Activated CD4-positive, alpha-beta memory T cell treated with anti-CD3 and anti-CD28 coated beads for 36 hours (primary cell): Measurements from ENCODE around the gene TBC1D2B. TPM values are rescaled to one million over a fixed set of nuclear protein-coding genes. Genes with fewer than 3 reads are reported as not detected.
A peak's percentile ranks its signal among the peaks of the same experiment; 100 is the strongest.

ENCODE experiments used
- CTCF ChIA-PET: fragments of 350-600 bp; sonication (Branson Sonifier 250); formaldehyde crosslinking; loops from one replicate; lab custom pipeline; 2021; ENCODE audit warnings: antibody characterized with exemption, inconsistent platforms; lab: Charles Lee
- POLR2A ChIA-PET: fragments of 350-600 bp; sonication (Branson Sonifier 250); formaldehyde crosslinking; loops from one replicate; lab custom pipeline; 2021; ENCODE audit warnings: antibody characterized with exemption; lab: Charles Lee
- DNase-seq: peaks from one replicate; pipeline ENCODE4 v3.0.0-alpha.2; 2020
- H3K27ac Mint-ChIP-seq: one replicate; pipeline ENCODE4 v1.8.0; 2021; ENCODE audit warnings: mixed read lengths
- H3K27me3 Mint-ChIP-seq: one replicate; pipeline ENCODE4 v1.8.0; 2021; ENCODE audit warnings: mixed read lengths
- H3K36me3 Mint-ChIP-seq: one replicate; pipeline ENCODE4 v1.8.0; 2021; ENCODE audit warnings: mixed read lengths
- H3K4me1 Mint-ChIP-seq: one replicate; pipeline ENCODE4 v1.8.0; 2021; ENCODE audit warnings: low read depth, mixed read lengths
- H3K4me3 Mint-ChIP-seq: one replicate; pipeline ENCODE4 v1.8.0; 2021; ENCODE audit warnings: mild to moderate bottlenecking, mixed read lengths
- H3K9me3 Mint-ChIP-seq: one replicate; pipeline ENCODE4 v1.8.0; 2021; ENCODE audit warnings: mixed read lengths
- intact Hi-C: fragments of 100-400 bp; cut with micrococcal nuclease; formaldehyde crosslinking; loops from one replicate; pipeline ENCODE4 v1.15.1; 2023
- total RNA-seq, 2 experiments: library from RNA; stranded (reverse); gene quantifications; one replicate each; pipeline ENCODE4 v1.2.3, GENCODE V29; 2021

TBC1D2B gene
- total RNA-seq, 2 experiments from 2014 or later: 47.9 to 57.8 TPM

GRCh38 chr15:78082106-78082742, 4.7 kb upstream of the TBC1D2B start:
- intact Hi-C loops: no loop called here
- Mint-ChIP-seq H3K4me3 (no peak overlapping the region), H3K27me3 (no peaks in the 10 kb centered on the region), H3K9me3 (no peaks in the 10 kb centered on the region), H3K36me3 (no peaks in the 10 kb centered on the region), H3K4me1 (peaks cover 22% of the 10 kb centered on the region), H3K27ac (no peak overlapping the region)
- ChIA-PET POLR2A (no interaction called here), CTCF (interaction anchor here (0.7 to 1.5 kb wide), 5 partner anchors 26 to 123 kb away, joined by 3 to 7 read pairs (median 4); no protein-coding TSS in a partner anchor)
- no peak for DNase-seq

- Mint-ChIP-seq H3K27me3 (no peaks in the 10 kb centered on the region), H3K9me3 (no peaks in the 10 kb centered on the region), H3K36me3 (no peaks in the 10 kb centered on the region), H3K27ac (peak overlapping the region; percentile 10), H3K4me3 (no peak overlapping the region), H3K4me1 (peaks cover 31% of the 10 kb centered on the region)
- ChIA-PET POLR2A (no interaction called here), CTCF (no interaction called here)
- intact Hi-C loops: no loop called here
- DNase-seq: no peak
Measured at GRCh38 chr15:78080088-78080460, 2.6 kb upstream of the TBC1D2B start.

GRCh38 chr15:78079298-78080087, 2.0 kb upstream of the TBC1D2B start:
- POLR2A ChIA-PET: no interaction called here

GRCh38 chr15:78077871-78078210, 330 bp upstream of the TBC1D2B start:
- peaks cover 6% of the 10 kb centered on the region for H3K36me3 Mint-ChIP-seq
- peak overlapping the region; percentile 80 for H3K27ac Mint-ChIP-seq
- POLR2A ChIA-PET: interaction anchor here (0.8 kb wide), 1 partner anchor 28 kb away, joined by 3 read pairs; no protein-coding TSS in a partner anchor
- H3K4me3 Mint-ChIP-seq: peak overlapping the region; percentile 82
- no peak for DNase-seq
- no peaks in the 10 kb centered on the region for H3K27me3 Mint-ChIP-seq
- no peaks in the 10 kb centered on the region for H3K9me3 Mint-ChIP-seq
- H3K4me1 Mint-ChIP-seq: peaks cover 49% of the 10 kb centered on the region
- CTCF ChIA-PET: interaction anchor here (1.0 to 1.7 kb wide), 5 partner anchors 27 to 168 kb away, joined by 3 to 6 read pairs (median 4); no protein-coding TSS in a partner anchor
- intact Hi-C loops: loop anchor here (1.0 to 2.0 kb wide), 2 partner anchors 27 to 44 kb away; no protein-coding TSS in a partner anchor

More at GRCh38 chr15:78079298-78080087, 2.0 kb upstream of the TBC1D2B start:
- no peak for DNase-seq
- Mint-ChIP-seq H3K27ac (peak overlapping the region; percentile 54), H3K4me3 (no peak overlapping the region), H3K27me3 (no peaks in the 10 kb centered on the region), H3K4me1 (peaks cover 35% of the 10 kb centered on the region), H3K9me3 (no peaks in the 10 kb centered on the region), H3K36me3 (peaks cover 4% of the 10 kb centered on the region)
- intact Hi-C loops: no loop called here
- CTCF ChIA-PET: interaction anchor here (0.8 to 1.7 kb wide), 2 partner anchors 29 to 45 kb away, joined by 4 to 6 read pairs; no protein-coding TSS in a partner anchor

- Mint-ChIP-seq H3K9me3 (no peaks in the 10 kb centered on the region), H3K4me1 (peaks cover 58% of the 10 kb centered on the region), H3K4me3 (peak overlapping the region; percentile 91), H3K36me3 (peaks cover 7% of the 10 kb centered on the region), H3K27me3 (no peaks in the 10 kb centered on the region), H3K27ac (peak overlapping the region; percentile 82)
- no peak for DNase-seq
- intact Hi-C loops: loop anchor here (1.0 to 2.0 kb wide), 2 partner anchors 28 to 42 kb away; no protein-coding TSS in a partner anchor
- ChIA-PET POLR2A (interaction anchor here (0.9 to 1.9 kb wide), 2 partner anchors 9 to 42 kb away, joined by 4 to 9 read pairs; no protein-coding TSS in a partner anchor), CTCF (interaction anchor here (0.6 to 2.8 kb wide), 7 partner anchors 19 to 166 kb away, joined by 3 to 19 read pairs (median 4); no protein-coding TSS in a partner anchor)
Measured at GRCh38 chr15:78076231-78077052, 1.1 kb downstream of the TBC1D2B start.

GRCh38 chr15:78075490-78076230, 1.9 kb downstream of the TBC1D2B start:
- no peak for DNase-seq
- peak overlapping the region; percentile 74 for H3K27ac Mint-ChIP-seq
- H3K9me3 Mint-ChIP-seq: no peaks in the 10 kb centered on the region
- ChIA-PET CTCF (interaction anchor here (0.6 to 2.8 kb wide), 8 partner anchors 13 to 41 kb away, joined by 3 to 19 read pairs (median 4); no protein-coding TSS in a partner anchor), POLR2A (interaction anchor here (0.9 to 1.9 kb wide), 2 partner anchors 8 to 41 kb away, joined by 4 to 9 read pairs; no protein-coding TSS in a partner anchor)
- peaks cover 62% of the 10 kb centered on the region for H3K4me1 Mint-ChIP-seq
- no peaks in the 10 kb centered on the region for H3K27me3 Mint-ChIP-seq
- H3K4me3 Mint-ChIP-seq: peak overlapping the region; percentile 91
- H3K36me3 Mint-ChIP-seq: peaks cover 8% of the 10 kb centered on the region
- intact Hi-C loops: loop anchor here (2.0 kb wide), 1 partner anchor 29 kb away; no protein-coding TSS in a partner anchor

- Mint-ChIP-seq H3K4me3 (peak overlapping the region; percentile 35), H3K9me3 (no peaks in the 10 kb centered on the region), H3K27ac (peak overlapping the region; percentile 79), H3K36me3 (peaks cover 8% of the 10 kb centered on the region), H3K4me1 (peaks cover 51% of the 10 kb centered on the region), H3K27me3 (no peaks in the 10 kb centered on the region)
- CTCF ChIA-PET: interaction anchor here (0.7 to 4.0 kb wide), 6 partner anchors 11 to 39 kb away, joined by 3 to 15 read pairs (median 4); no protein-coding TSS in a partner anchor
- DNase-seq: no peak
- intact Hi-C loops: no loop called here
- POLR2A ChIA-PET: interaction anchor here (0.6 to 1.0 kb wide), 2 partner anchors 19 to 94 kb away, joined by 3 read pairs; no protein-coding TSS in a partner anchor
Measured at GRCh38 chr15:78073046-78073787, 4.3 kb downstream of the TBC1D2B start.

- H3K27ac Mint-ChIP-seq: peak overlapping the region; percentile 79
- ChIA-PET CTCF (interaction anchor here (0.7 to 4.6 kb wide), 7 partner anchors 10 to 113 kb away, joined by 3 to 26 read pairs (median 4); no protein-coding TSS in a partner anchor), POLR2A (interaction anchor here (1.0 kb wide), 1 partner anchor 18 kb away, joined by 3 read pairs; no protein-coding TSS in a partner anchor)
- intact Hi-C loops: no loop called here
- H3K9me3 Mint-ChIP-seq: no peaks in the 10 kb centered on the region
- no peaks in the 10 kb centered on the region for H3K27me3 Mint-ChIP-seq
- peak overlapping the region; percentile 35 for H3K4me3 Mint-ChIP-seq
- peaks cover 8% of the 10 kb centered on the region for H3K36me3 Mint-ChIP-seq
- H3K4me1 Mint-ChIP-seq: peaks cover 46% of the 10 kb centered on the region
- DNase-seq: no peak
Measured at GRCh38 chr15:78072080-78072892, 5.2 kb downstream of the TBC1D2B start.

GRCh38 chr15:78071383-78071782, 6.1 kb downstream of the TBC1D2B start:
- H3K27ac Mint-ChIP-seq: peak overlapping the region; percentile 59
- H3K27me3 Mint-ChIP-seq: no peaks in the 10 kb centered on the region
- intact Hi-C loops: no loop called here
- H3K36me3 Mint-ChIP-seq: peaks cover 8% of the 10 kb centered on the region
- H3K9me3 Mint-ChIP-seq: no peaks in the 10 kb centered on the region
- H3K4me1 Mint-ChIP-seq: peaks cover 46% of the 10 kb centered on the region
- DNase-seq: no peak
- ChIA-PET POLR2A (interaction anchor here (1.5 to 5.4 kb wide), 3 partner anchors 12 to 36 kb away, joined by 4 to 47 read pairs (median 39); no protein-coding TSS in a partner anchor), CTCF (interaction anchor here (4.0 to 4.6 kb wide), 2 partner anchors 37 kb away, joined by 15 to 26 read pairs; no protein-coding TSS in a partner anchor)
- H3K4me3 Mint-ChIP-seq: no peak overlapping the region
